ENCODE data around the gene TXNRD1. TPM values are rescaled to one million over a fixed set of nuclear protein-coding genes. Genes with fewer than 3 reads are reported as not detected.
"Not testable (repeated sequence)": the region's sequence is repeated elsewhere in the genome, so short reads cannot be mapped to it uniquely, and the experiment has no call there.

The TXNRD1 gene
- total RNA-seq, 1 experiment from 2014 or later, result 275 TPM

GRCh38 chr12:104190641-104191176, 24.9 kb upstream of the TXNRD1 start:
- no peak for DNase-seq (ENCODE audit: low read depth)

GRCh38 chr12:104197264-104197663, 18.3 kb upstream of the TXNRD1 start:
- no peak for DNase-seq (ENCODE audit: low read depth)

- no peak for DNase-seq (ENCODE audit: low read depth)
Measured at GRCh38 chr12:104199964-104200363, 15.6 kb upstream of the TXNRD1 start.

- DNase-seq (ENCODE audit: low read depth), result peak; percentile 66
Measured at GRCh38 chr12:104201238-104202001, 14.2 kb upstream of the TXNRD1 start.

- DNase-seq (ENCODE audit: low read depth), result no peak
Measured at GRCh38 chr12:104204690-104205480, 10.7 kb upstream of the TXNRD1 start.

DNA sequence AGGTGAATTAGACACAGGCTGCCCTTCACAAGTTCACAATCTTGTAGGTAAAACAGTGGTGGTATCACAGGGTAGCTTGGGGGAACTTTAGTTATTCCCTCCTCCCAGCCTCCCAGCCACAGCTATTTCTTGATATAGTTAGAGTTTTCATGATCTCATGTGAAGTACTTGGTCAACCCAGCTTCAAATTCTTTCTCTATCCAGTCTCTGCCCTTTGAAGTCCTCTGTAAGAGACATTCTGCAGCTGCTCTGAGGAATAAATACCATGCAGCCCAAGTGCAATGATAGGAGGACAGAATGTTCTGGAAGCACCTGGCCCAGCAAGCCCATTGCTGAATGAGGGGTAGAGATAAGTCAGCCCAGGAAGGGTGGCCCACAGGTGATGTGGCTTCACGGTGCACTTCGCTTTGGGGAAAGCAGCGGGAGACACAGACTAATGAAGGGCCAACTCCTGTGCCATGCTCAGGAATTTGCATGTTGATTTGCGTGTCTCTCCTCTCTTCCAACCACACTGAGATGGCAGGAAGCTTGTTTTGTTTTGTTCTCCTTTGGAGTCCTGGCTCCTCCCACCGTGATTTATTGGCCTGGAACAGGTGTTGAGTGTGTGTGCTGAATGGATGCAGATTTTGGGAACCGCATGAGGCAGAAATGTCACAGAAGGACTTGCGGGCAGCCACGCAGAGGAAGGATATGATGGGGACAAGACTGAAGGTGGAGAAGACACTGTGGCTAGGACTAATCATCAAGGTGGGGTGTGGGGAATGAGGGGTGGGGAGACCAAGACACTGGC, 8.0 kb upstream of the TXNRD1 start:
- no peak for DNase-seq (ENCODE audit: low read depth)

DNA sequence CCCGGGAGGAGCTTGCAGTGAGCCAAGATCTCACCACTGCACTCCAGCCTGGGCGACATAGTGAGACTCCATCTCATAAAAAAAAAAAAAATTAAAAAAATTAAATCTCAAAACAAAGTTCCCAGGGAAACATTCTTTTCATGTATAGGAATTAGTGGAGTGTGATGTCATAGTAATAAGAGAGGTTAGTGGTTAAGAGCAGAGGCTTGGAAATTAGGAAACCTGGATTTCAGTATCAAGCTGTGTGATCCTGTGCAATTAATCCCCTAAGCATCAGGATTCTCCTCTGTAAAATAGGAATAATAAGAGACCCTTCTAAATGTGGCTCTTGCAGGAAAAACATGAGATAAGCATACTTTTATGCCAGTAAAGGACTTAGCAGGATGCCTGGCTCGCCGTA, 3.1 kb upstream of the TXNRD1 start:
- DNase-seq (ENCODE audit: low read depth), result no peak

DNA sequence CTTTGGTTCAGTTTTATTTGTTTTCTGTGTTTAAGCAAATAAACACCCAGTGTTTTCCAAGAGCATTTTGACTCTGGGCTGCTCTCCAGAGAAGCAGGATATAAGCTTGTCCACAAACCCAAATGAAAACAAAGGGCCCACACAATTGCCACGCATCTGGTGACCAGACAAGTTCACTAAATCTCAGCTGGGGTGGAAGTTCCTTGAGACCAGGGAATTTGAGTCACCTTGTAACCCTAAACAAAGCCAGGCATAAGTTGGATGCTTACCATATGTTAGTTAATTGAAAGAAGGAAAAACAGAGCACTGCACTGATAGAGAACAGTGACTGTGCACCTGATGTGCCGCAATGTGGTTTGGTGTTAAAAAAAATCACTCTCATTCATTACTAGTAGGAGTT, 1.6 kb upstream of the TXNRD1 start:
- DNase-seq (ENCODE audit: low read depth), result peak; percentile 71

DNA sequence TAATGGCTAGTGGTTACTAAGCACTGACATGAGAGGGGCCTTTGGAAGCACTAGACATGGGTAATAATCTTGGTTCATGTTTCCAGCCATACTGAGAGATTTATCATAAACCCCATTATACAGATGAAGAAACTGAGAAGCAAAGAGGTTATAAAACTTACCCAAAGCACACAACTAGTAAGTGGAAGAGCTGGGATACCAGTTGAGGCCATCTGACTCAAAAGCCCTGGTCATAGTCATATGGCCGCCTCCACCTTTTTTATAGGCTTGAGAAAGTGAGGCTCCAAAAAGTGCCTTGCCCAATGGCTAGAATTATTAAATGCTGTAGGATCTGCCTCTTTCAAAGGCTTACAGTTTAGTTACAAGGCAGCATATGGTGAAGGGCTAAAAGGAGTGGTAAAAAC, 944 bp downstream of the TXNRD1 start:
- DNase-seq (ENCODE audit: low read depth), result no peak

GRCh38 chr12:104218506-104218905, 2.9 kb downstream of the TXNRD1 start:
- DNase-seq (ENCODE audit: low read depth), result not testable (repeated sequence)

GRCh38 chr12:104218935-104219334, 3.4 kb downstream of the TXNRD1 start:
- peak; percentile 60 for DNase-seq (ENCODE audit: low read depth)

DNA sequence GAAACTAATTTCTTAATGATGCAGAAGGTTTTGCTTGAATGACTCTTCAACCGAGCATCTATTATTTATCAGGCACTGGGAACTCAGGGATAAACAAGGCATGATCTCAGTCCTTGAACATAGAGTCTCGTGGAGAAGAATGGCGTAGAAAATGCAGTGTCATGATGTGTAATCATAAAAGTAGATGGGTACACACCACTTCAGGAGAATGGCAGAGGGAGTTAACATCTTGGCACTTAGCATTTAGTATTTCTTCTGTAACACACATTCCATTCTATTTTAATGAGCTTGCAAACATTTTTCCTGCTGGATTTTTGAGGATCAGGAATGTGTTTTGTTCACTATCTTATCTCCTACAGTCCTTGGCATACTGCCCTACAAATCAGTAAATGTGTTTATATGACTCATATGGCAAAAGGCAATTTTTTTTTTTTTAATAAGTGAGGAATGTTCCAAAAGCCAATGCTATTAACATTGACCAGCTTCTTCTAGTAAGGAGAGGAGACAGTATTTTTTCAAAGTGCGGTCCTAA, 3.8 kb downstream of the TXNRD1 start:
- peak; percentile 89 for DNase-seq (ENCODE audit: low read depth)

- DNase-seq (ENCODE audit: low read depth), result peak; percentile 93
Measured at GRCh38 chr12:104219908-104220404, 4.4 kb downstream of the TXNRD1 start.

- no peak for DNase-seq (ENCODE audit: low read depth)
Measured at GRCh38 chr12:104220931-104221330, 5.4 kb downstream of the TXNRD1 start.

DNA sequence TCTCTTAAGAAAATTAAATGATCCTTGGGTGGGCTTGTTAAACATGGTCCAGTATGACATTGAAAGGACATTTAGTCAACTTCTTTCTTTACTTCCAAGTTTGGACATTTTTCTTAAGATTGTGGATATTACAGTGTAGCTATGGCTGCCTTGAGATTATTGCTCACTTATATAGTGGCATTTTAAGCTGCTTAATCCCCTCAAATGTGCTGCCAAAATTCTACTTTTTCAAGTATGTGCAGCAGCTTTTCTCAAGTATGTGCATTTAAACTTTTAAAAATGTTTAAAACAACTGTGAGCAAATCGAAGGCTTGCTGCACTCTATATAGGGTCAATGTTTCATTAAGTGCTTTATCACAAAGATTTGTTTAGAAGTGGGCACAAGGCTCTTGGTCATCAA, 7.4 kb downstream of the TXNRD1 start:
- DNase-seq (ENCODE audit: low read depth), result no peak

DNA sequence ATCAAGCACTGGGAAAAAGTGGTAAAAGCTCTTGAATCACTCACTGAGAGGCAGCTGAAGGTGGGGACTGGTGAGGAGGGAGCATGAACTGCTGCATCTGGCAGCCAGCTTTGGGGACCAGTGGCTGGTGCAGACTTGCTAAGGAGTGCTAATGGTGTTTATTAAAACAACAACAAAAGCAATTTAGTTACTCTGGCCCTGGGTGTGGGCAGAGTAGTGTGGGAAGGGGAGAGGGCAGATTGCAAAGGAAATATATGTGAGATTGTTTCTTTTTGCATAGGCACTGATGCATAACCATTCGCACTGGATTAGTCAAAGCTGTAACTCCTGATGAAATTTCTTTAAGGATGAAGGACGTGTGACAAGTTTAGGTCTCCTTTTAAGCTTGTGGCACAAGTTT, 8.1 kb downstream of the TXNRD1 start:
- DNase-seq (ENCODE audit: low read depth), result no peak

DNA sequence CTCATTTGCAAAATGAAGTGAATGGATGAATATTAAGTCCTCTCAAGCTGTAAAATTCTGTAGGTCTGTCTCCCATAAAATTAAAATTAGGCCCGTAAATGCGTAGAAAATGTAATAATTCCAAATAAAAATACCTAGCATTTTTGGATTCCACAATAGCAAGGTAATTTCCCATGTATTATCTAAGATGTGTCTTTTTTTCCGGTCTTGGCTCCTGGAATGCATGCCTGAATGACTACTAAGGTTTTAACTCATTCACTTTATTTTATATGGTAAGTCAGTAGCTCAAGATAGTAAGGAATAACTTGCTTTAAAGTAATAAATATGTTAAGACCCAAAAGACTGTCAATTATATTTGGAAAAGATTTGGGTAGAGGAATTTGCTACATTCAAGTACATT, 11.1 kb downstream of the TXNRD1 start:
- DNase-seq (ENCODE audit: low read depth), result no peak

DNA sequence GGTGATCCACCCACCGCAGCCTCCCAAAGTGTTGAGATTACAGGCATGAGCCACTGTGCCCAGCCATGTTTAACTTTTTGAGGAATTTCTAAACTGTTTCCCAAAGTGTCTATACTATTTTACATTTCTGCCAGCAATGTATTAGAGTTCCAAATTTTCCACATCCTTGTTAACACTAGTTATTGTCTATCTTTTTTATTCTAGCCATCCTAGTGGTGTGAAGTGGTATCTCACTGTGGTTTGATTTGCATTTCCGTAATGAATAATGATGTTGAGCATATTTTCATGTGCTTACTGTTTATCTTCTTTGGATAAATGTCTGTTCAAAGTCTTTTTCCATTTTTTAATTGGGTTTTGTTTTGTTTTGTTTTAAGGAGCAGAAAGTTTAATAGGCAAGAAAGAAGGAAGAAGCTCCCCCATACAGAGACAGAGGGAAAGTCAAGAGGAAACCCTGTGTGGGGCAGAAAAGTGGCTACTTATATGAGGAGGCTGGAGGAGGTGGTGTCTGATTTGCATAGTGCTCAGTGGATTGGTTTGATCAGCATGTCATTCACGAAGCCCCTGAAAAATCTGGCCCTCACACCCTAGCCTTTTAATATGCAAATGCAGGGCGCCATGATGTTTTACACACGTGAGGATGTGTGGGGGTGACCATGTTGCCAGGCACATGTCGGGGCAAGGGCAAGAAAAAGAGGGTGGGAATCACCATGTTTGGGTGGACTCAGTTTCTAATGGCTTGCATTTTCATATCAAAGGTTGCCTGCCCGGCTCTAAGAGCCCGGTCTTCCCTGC, 14.9 kb downstream of the TXNRD1 start:
- DNase-seq (ENCODE audit: low read depth), result no peak

- no peak for DNase-seq (ENCODE audit: low read depth)
Measured at GRCh38 chr12:104232609-104233280, 17.2 kb downstream of the TXNRD1 start.

DNA sequence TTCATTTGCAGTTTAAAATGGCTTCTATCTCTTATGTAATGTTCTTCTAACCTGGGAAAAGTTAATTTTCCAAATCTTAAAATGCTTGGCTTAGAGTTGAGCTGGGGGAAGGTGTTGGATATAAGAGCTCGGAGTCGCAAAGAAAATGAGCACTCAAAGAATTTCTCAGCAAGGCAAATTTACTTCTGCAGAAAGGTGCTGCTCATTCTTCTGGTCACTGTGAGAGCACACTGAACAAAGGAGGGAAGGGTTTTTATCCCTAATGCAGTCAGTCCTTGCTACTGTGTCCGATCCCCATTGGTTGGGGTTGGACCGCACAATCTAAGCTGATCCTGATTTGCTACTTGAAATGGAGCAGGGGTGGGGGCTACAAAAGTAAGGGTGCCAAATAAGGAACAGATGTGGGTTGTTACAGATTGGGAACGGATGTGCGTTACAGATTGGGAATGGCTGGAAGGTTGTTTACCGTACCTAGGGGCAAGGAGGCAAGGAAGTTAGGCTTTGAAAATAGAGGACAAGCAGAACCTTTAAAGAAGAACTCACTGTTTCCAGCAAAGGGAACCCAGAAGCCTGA, 19.4 kb downstream of the TXNRD1 start:
- no peak for DNase-seq (ENCODE audit: low read depth)
